HepG2 (cell line): Measurements from ENCODE around the gene PDE4D. TPM values are rescaled to one million over a fixed set of nuclear protein-coding genes. Genes with fewer than 3 reads are reported as not detected.

Experiments used
- ATAC-seq: fragments of 200-7000 bp; cut with Tn5 transposase; 3 replicates; pipeline ENCODE4 v1.9.1; 2020; ENCODE audit warnings: mild to moderate bottlenecking, moderate library complexity
- BruUV-seq: library from RNA; stranded (reverse); fragments of 400-500 nt; replicated peaks from 2 replicates; lab custom pipeline; 2021; lab: Mats Ljungman, UMichigan
- CTCF ChIA-PET: fragments of 300-600 bp; formaldehyde crosslinking; extraction: SDS; loops from one replicate; lab custom pipeline; 2021; ENCODE audit warnings: low total read pairs, inconsistent platforms, low intra/inter-chr PET ratio; lab: Yijun Ruan, JAX
- POLR2A ChIA-PET: fragments of 350-600 bp; sonication (Branson Sonifier 250); formaldehyde crosslinking; loops from one replicate; lab custom pipeline; 2020; ENCODE audit warnings: antibody characterized with exemption, inconsistent platforms; lab: Yijun Ruan, JAX
- DNase-seq: peaks from one replicate; pipeline ENCODE4 v3.0.0-alpha.2; 2015; ENCODE audit warnings: low spot score
- FAIRE-seq: peaks from 3 replicates; lab custom pipeline; 2011; peaks lifted over from hg19 to GRCh38; lab: Jason Lieb, UNC
- H2AFZ ChIP-seq: one replicate; pipeline ENCODE4 v1.6.1; 2011; ENCODE audit warnings: low read length, inconsistent platforms
- H3K27ac ChIP-seq: fragments of 300-600 bp; 3 replicates; pipeline ENCODE4 v1.8.0; 2011; ENCODE audit warnings: mixed run types, mild to moderate bottlenecking, mixed read lengths, low read length, inconsistent platforms; ENCODE audit not compliant: insufficient read depth; ENCODE audit errors: extremely low read length
- H3K27me3 ChIP-seq, 2 experiments: fragments of 200-600 bp in 1 of 2; 2 replicates in 1 of 2; 3 replicates in 1 of 2; pipeline versions ENCODE4 v1.6.0 to v1.8.0; 2011; ENCODE audit warnings: low read length in 2 of 2, mild to moderate bottlenecking in 2 of 2, moderate library complexity in 2 of 2, inconsistent platforms in 1 of 2; ENCODE audit not compliant: insufficient read depth in 2 of 2, control insufficient read depth in 1 of 2
- H3K36me3 ChIP-seq, 2 experiments: fragments of 200-600 bp in 1 of 2; replicated peaks in 1 of 2; 2 replicates in 1 of 2; 3 replicates in 1 of 2; pipeline versions ENCODE4 v1.5.1 to v1.8.0; 2011; ENCODE audit warnings: low read length in 2 of 2, inconsistent platforms in 1 of 2; ENCODE audit not compliant: insufficient read depth in 2 of 2, control insufficient read depth in 1 of 2
- H3K4me1 ChIP-seq: 2 replicates; pipeline ENCODE4 v1.5.1; 2012; ENCODE audit warnings: low read length, inconsistent platforms; ENCODE audit not compliant: insufficient read depth
- H3K4me2 ChIP-seq: 2 replicates; pipeline ENCODE4 v1.6.0; 2011; ENCODE audit warnings: low read depth, low read length, inconsistent platforms
- H3K4me3 ChIP-seq, 3 experiments: fragments of 200-600 bp in 1 of 3; sonication (generic), shearing (Covaris generic) in 1 of 3; replicated peaks in 1 of 3; 2 replicates each; pipeline ENCODE4 v1.5.1; 2011 to 2016; ENCODE audit warnings: low read length in 3 of 3, inconsistent platforms in 2 of 3, low read depth in 2 of 3, mild to moderate bottlenecking in 2 of 3, control low read depth in 1 of 3, mixed read lengths in 1 of 3; ENCODE audit not compliant: insufficient read depth in 1 of 3
- H3K79me2 ChIP-seq: one replicate; pipeline ENCODE4 v1.6.1; 2011; ENCODE audit warnings: low read length, inconsistent platforms; ENCODE audit not compliant: insufficient read depth
- H3K9ac ChIP-seq: 2 replicates; pipeline ENCODE4 v1.6.0; 2011; ENCODE audit warnings: mild to moderate bottlenecking, low read depth, low read length, inconsistent platforms; ENCODE audit not compliant: insufficient read depth
- H3K9me3 ChIP-seq: 2 replicates; pipeline ENCODE4 v1.5.1; 2012; ENCODE audit warnings: mild to moderate bottlenecking, low read length
- H4K20me1 ChIP-seq: 2 replicates; pipeline ENCODE4 v1.6.0; 2011; ENCODE audit warnings: inconsistent platforms, mild to moderate bottlenecking, low read length, moderate library complexity; ENCODE audit not compliant: insufficient read depth
- CSRNP1 ChIP-seq: sonication (generic); formaldehyde crosslinking; IDR thresholded peaks from 2 replicates; pipeline ENCODE4 v1.8.1; 2023; ENCODE audit warnings: mild to moderate bottlenecking, missing genetic modification reagents
- HBP1 ChIP-seq: IDR thresholded peaks from 2 replicates; pipeline ENCODE4 v1.6.1; 2016; ENCODE audit warnings: low read depth, control low read depth
- HNF1A ChIP-seq, 2 experiments: sonication (generic) in 1 of 2; formaldehyde crosslinking in 1 of 2; IDR thresholded peaks; 2 replicates each; pipeline versions ENCODE4 v1.4.0 to v1.6.1; 2016 to 2020; ENCODE audit warnings: borderline replicate concordance in 1 of 2, low read depth in 1 of 2, mild to moderate bottlenecking in 1 of 2, missing genetic modification reagents in 1 of 2
- MYPOP ChIP-seq: sonication (generic); formaldehyde crosslinking; IDR thresholded peaks from 2 replicates; pipeline ENCODE4 v1.8.1; 2023; ENCODE audit warnings: mild to moderate bottlenecking, moderate library complexity, missing genetic modification reagents
- NFE2L1 ChIP-seq: sonication (generic); formaldehyde crosslinking; IDR thresholded peaks from 2 replicates; pipeline ENCODE4 v1.4.0; 2020; ENCODE audit warnings: missing genetic modification reagents, mild to moderate bottlenecking, borderline replicate concordance
- PAX8 ChIP-seq: sonication (generic); formaldehyde crosslinking; IDR thresholded peaks from 2 replicates; pipeline ENCODE4 v1.8.0; 2022; ENCODE audit warnings: mild to moderate bottlenecking, missing genetic modification reagents, borderline replicate concordance
- RCOR2 ChIP-seq: IDR thresholded peaks from 2 replicates; pipeline ENCODE4 v1.6.1; 2016; ENCODE audit warnings: missing biosample characterization, missing genetic modification reagents
- SMAD9 ChIP-seq: sonication (generic); formaldehyde crosslinking; IDR thresholded peaks from 2 replicates; pipeline ENCODE4 v1.5.1; 2020; ENCODE audit warnings: mild to moderate bottlenecking, missing genetic modification reagents
- TFDP1 ChIP-seq: IDR thresholded peaks from 2 replicates; pipeline ENCODE4 v1.6.1; 2016; ENCODE audit warnings: missing compliant biosample characterization, missing genetic modification reagents, borderline replicate concordance
- ZBTB20 ChIP-seq: sonication (generic); formaldehyde crosslinking; IDR thresholded peaks from 2 replicates; pipeline ENCODE4 v1.8.1; 2023; ENCODE audit warnings: missing genetic modification reagents, low read depth, mild to moderate bottlenecking, borderline replicate concordance
- ZNF3 ChIP-seq: IDR thresholded peaks from 2 replicates; pipeline ENCODE4 v1.7.0; 2017; ENCODE audit warnings: inconsistent platforms
- ZSCAN22 ChIP-seq: sonication (generic); formaldehyde crosslinking; IDR thresholded peaks from 2 replicates; pipeline ENCODE4 v1.4.0; 2020; ENCODE audit warnings: mild to moderate bottlenecking, missing genetic modification reagents
- WGBS: methylation state at CpG from one replicate; pipeline ENCODE4 v1.1.6; 2017; ENCODE audit warnings: low lambda C conversion rate; 5-methylcytosine and 5-hydroxymethylcytosine counted together
- in situ Hi-C: cut with HindIII; loops from 2 replicates; pipeline ENCODE4 v1.10.0; 2017; ENCODE audit warnings: low pct_unique_long_range_greater_than_20kb; ENCODE audit not compliant: extremely low pct_ligation_motif_present
- intact Hi-C: fragments of 100-400 bp; cut with micrococcal nuclease; formaldehyde crosslinking; loops from one replicate; pipeline ENCODE4 v1.10.0; 2022; ENCODE audit not compliant: unreplicated experiment
- polyA plus RNA-seq, 8 experiments: library from polyadenylated mRNA; depleted of rRNA in 3 of 8; stranded (reverse) in 7 of 8; unstranded in 1 of 8; fragments of >200 nt; fragmentation: Illumina TruSeq in 4 of 8; extraction: Trizol in 4 of 8; gene quantifications; 2 replicates each; pipeline versions ENCODE4 v1.2.1 to v1.2.3, GENCODE V29; 2011 to 2016; ENCODE audit warnings: low read depth in 4 of 8, missing spikeins in 1 of 8, mixed read lengths in 1 of 8; ENCODE audit not compliant: insufficient read depth in 1 of 8
- total RNA-seq, 5 experiments: library from RNA; depleted of rRNA; stranded (reverse); fragments of >200 nt; fragmentation: Illumina TruSeq; extraction: Trizol; gene quantifications; 2 replicates each; pipeline ENCODE4 v1.2.3, GENCODE V29; 2016; ENCODE audit warnings: low read depth in 1 of 5
- TF ChIP-seq, protein P1 (sequence below): sonication (generic); formaldehyde crosslinking; IDR thresholded peaks from 2 replicates; pipeline ENCODE4 v1.5.0; 2020; ENCODE audit warnings: mild to moderate bottlenecking, low read depth, missing genetic modification reagents, borderline replicate concordance

PDE4D gene
- total and polyA plus RNA-seq, 2 of the 13 experiments (the other 11 are each of a cell fraction or from before 2014, with no cell fraction given): 7.0 to 12.2 TPM

- in situ Hi-C loops: no loop called here
- no peaks in the 10 kb centered on the region for H3K9me3 ChIP-seq
- H3K79me2 ChIP-seq: no peaks in the 10 kb centered on the region
- no peak overlapping the region for H3K9ac ChIP-seq
- no peak for ATAC-seq
- no peak overlapping the region for H3K4me3 ChIP-seq
- H3K27ac ChIP-seq: no peak overlapping the region
- no peaks in the 10 kb centered on the region for H3K27me3 ChIP-seq
- no peaks in the 10 kb centered on the region for H3K4me1 ChIP-seq
- H4K20me1 ChIP-seq: no peaks in the 10 kb centered on the region
- DNase-seq: peak; percentile 0
- intact Hi-C loops: no loop called here
- no TSS peak for BruUV-seq
- CTCF ChIA-PET: no interaction called here
- POLR2A ChIA-PET: no interaction called here
- no peak for FAIRE-seq
- no peaks in the 10 kb centered on the region for H3K36me3 ChIP-seq
- H3K4me2 ChIP-seq: no peak overlapping the region
- WGBS: 89% methylated on average over 1 of the region's 1 CpG
- no peak overlapping the region for H2AFZ ChIP-seq
- TF ChIP-seq ZBTB20 (CRISPR knock-in tag): no peak
- no peak for TF ChIP-seq RCOR2
- TF ChIP-seq HBP1 (CRISPR knock-in tag): no peak
- TF ChIP-seq ZNF3: no peak
- TF ChIP-seq, protein P1, sequence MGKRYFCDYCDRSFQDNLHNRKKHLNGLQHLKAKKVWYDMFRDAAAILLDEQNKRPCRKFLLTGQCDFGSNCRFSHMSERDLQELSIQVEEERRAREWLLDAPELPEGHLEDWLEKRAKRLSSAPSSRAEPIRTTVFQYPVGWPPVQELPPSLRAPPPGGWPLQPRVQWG (CRISPR knock-in tag): no peak
- TF ChIP-seq MYPOP: no peak
- no peak for TF ChIP-seq ZSCAN22 (CRISPR knock-in tag)
- TF ChIP-seq PAX8 (CRISPR knock-in tag): no peak
- TF ChIP-seq TFDP1 (CRISPR knock-in tag): no peak
- no peak for TF ChIP-seq CSRNP1 (CRISPR knock-in tag)
- no peak for TF ChIP-seq SMAD9
- TF ChIP-seq NFE2L1 (CRISPR knock-in tag): no peak
- no peak for TF ChIP-seq HNF1A (IDR thresholded peaks at IDR 0.05; ENCODE audit: low read depth)
- no peak for TF ChIP-seq HNF1A (CRISPR knock-in tag; IDR thresholded peaks at IDR 0.05; ENCODE audit: borderline replicate concordance)
Observed at GRCh38 chr5:59843511-59844213, 49.9 kb downstream of the PDE4D start.
